PFSK-1 (cell line): Measurements from ENCODE around the gene ANK2.

ENCODE experiments used
- FOXP2 ChIP-seq: optimal IDR thresholded peaks from 2 replicates; pipeline ENCODE3; 2011; ENCODE audit warnings: borderline replicate concordance, control low read depth, inconsistent platforms; ENCODE audit not compliant: insufficient read depth; ENCODE audit errors: extremely low read length, extremely low read depth
- POLR2AphosphoS5 ChIP-seq: IDR thresholded peaks from 2 replicates; pipeline ENCODE4 v1.6.1; 2012; ENCODE audit warnings: low read depth, mild to moderate bottlenecking, control low read depth, low read length, moderate library complexity
- SIN3A ChIP-seq: IDR thresholded peaks from 2 replicates; pipeline ENCODE4 v1.6.1; 2012; ENCODE audit warnings: mild to moderate bottlenecking, low read length, moderate library complexity, borderline replicate concordance; ENCODE audit not compliant: insufficient read depth
- TAF1 ChIP-seq: IDR thresholded peaks from 2 replicates; pipeline ENCODE4 v1.6.1; 2012; ENCODE audit warnings: low read length, control low read depth, borderline replicate concordance; ENCODE audit not compliant: insufficient read depth
- TF ChIP-seq, protein P1 (sequence below), 2 experiments: IDR thresholded peaks; 2 replicates each; pipeline versions ENCODE4 v1.6.1 to v1.8.0; 2011 to 2012; ENCODE audit warnings: low read depth in 2 of 2, low read length in 2 of 2, control low read depth in 1 of 2, inconsistent platforms in 1 of 2, mild to moderate bottlenecking in 1 of 2, moderate library complexity in 1 of 2; ENCODE audit not compliant: insufficient read depth in 1 of 2

The ANK2 gene

DNA sequence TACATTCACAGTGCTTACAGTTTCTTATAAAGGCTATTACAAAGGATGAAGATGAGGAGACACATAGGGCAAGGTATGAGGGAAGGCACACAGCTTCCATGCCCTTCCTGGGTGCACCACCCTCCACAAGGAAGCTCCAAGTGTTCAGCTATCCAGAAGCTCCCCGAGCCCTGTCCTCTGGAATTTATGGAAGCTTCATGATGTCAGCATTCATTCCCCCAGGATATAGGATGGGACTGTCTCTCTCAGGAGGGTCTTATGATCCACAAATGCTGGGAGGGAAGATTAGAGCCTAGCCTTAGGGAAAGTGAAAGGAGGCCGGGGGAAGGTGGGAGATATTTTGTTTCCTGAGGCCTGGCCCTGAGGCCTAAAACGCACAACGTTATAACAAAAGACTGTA is 236.0 kb downstream of the ANK2 start:
- TF ChIP-seq TAF1 (no peak), FOXP2 (no peak), POLR2AphosphoS5 (no peak), SIN3A (no peak)
- TF ChIP-seq, protein P1, sequence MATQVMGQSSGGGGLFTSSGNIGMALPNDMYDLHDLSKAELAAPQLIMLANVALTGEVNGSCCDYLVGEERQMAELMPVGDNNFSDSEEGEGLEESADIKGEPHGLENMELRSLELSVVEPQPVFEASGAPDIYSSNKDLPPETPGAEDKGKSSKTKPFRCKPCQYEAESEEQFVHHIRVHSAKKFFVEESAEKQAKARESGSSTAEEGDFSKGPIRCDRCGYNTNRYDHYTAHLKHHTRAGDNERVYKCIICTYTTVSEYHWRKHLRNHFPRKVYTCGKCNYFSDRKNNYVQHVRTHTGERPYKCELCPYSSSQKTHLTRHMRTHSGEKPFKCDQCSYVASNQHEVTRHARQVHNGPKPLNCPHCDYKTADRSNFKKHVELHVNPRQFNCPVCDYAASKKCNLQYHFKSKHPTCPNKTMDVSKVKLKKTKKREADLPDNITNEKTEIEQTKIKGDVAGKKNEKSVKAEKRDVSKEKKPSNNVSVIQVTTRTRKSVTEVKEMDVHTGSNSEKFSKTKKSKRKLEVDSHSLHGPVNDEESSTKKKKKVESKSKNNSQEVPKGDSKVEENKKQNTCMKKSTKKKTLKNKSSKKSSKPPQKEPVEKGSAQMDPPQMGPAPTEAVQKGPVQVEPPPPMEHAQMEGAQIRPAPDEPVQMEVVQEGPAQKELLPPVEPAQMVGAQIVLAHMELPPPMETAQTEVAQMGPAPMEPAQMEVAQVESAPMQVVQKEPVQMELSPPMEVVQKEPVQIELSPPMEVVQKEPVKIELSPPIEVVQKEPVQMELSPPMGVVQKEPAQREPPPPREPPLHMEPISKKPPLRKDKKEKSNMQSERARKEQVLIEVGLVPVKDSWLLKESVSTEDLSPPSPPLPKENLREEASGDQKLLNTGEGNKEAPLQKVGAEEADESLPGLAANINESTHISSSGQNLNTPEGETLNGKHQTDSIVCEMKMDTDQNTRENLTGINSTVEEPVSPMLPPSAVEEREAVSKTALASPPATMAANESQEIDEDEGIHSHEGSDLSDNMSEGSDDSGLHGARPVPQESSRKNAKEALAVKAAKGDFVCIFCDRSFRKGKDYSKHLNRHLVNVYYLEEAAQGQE (IDR thresholded peaks at IDR 0.05; ENCODE audit: insufficient read depth in 1 of 2, low read depth in 2 of 2, low read length in 2 of 2) = no peak

DNA sequence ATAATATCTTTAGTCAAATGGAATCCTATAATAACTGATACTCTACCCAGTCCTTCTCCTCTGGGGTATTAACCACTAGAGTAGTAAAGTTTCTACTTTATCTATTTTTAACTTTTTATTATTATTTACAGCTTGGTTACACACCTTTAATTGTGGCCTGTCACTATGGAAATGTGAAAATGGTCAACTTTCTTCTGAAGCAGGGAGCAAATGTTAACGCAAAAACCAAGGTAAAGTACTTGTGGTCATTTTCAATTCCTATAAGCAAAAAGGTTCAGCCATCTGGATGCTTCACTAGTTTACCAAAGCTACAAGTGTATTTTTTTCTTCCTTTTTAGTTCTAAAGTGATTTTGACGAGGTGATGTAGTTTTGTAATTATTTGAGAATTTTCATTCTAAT is 238.8 kb downstream of the ANK2 start:
- no peak for TF ChIP-seq SIN3A
- TF ChIP-seq FOXP2 = no peak
- no peak for TF ChIP-seq TAF1
- no peak for TF ChIP-seq POLR2AphosphoS5
- TF ChIP-seq, protein P1 (IDR thresholded peaks at IDR 0.05; ENCODE audit: insufficient read depth in 1 of 2, low read depth in 2 of 2, low read length in 2 of 2) = no peak

- TF ChIP-seq, protein P1 (IDR thresholded peaks at IDR 0.05; ENCODE audit: insufficient read depth in 1 of 2, low read depth in 2 of 2, low read length in 2 of 2) = no peak
- TF ChIP-seq SIN3A (no peak), TAF1 (no peak), POLR2AphosphoS5 (no peak), FOXP2 (no peak)
These were observed 239.2 kb downstream of the ANK2 start for GRCh38 chr4:113288696-113289095.

DNA sequence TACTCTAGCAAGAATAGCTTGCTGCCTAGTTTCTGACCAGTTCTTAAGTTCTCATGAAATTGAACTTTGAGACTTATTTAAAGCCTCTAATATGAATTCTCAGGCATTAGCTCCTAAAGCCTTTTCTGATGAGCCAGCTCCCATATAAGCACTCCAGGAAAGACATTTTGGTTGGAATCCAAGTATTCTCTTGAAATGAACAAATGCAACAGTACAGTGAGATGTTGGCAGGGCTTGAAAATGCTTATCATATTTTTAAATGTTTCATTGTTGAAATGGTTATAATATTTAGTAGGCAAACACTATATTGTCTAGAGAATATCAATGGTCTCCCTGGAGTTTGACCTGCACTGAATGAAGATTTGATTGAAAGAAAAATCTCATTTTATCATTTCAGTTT is 240.3 kb downstream of the ANK2 start:
- no peak for TF ChIP-seq SIN3A
- no peak for TF ChIP-seq POLR2AphosphoS5
- TF ChIP-seq, protein P1 (IDR thresholded peaks at IDR 0.05; ENCODE audit: insufficient read depth in 1 of 2, low read depth in 2 of 2, low read length in 2 of 2) = no peak
- TF ChIP-seq TAF1 = no peak
- no peak for TF ChIP-seq FOXP2

- TF ChIP-seq TAF1 = no peak
- TF ChIP-seq, protein P1 (IDR thresholded peaks at IDR 0.05; ENCODE audit: insufficient read depth in 1 of 2, low read depth in 2 of 2, low read length in 2 of 2) = no peak
- TF ChIP-seq POLR2AphosphoS5 = no peak
- no peak for TF ChIP-seq FOXP2
- TF ChIP-seq SIN3A = no peak
These were observed 241.2 kb downstream of the ANK2 start for GRCh38 chr4:113290666-113291065.
